ENCODE measurements around the gene PAK2. TPM values are rescaled to one million over a fixed set of nuclear protein-coding genes. Genes with fewer than 3 reads are reported as not detected.

PAK2 gene
- total and polyA plus RNA-seq, 2 of the 4 experiments (the other 2 are of a cell fraction): 31.8 to 36.0 TPM

DNA sequence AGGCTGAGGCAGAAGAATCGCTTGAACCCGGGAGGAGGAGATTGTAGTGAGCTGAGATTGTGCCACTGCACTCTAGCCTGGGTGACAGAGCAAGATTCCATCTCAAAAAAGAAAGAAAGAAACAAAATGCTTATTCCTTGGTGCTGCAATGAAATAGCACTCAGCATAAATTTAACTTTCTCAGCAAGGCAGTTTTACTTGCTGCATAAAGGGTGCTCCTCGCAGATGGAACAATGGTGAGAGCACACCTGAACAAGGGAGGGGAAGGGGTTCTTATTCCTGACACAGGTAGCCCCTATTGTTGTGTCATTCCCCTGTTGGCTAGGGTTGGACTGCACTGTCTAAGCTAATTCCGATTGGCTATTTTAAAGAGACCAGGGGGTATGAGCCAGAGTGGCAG is 17.1 kb downstream of the PAK2 start:
- H3K9me3 ChIP-seq (ENCODE audit: control insufficient read depth, insufficient read depth, low read length): no peaks in the 10 kb centered on the region; the same call in 1 of the 2 replicates
- no peak overlapping the region for H4K8ac ChIP-seq (ENCODE audit: low read depth in 2 of 2, low read length in 2 of 2)
- peaks cover 2% of the 10 kb centered on the region; the same call in 1 of the 2 replicates for H3K36me3 ChIP-seq (ENCODE audit: control insufficient read depth, insufficient read depth, low read length)
- no peak overlapping the region for H2BK15ac ChIP-seq (ENCODE audit: low read depth, low read length)
- dilution Hi-C loops (cut with HindIII; ENCODE audit: low sequenced_read_pairs, unreplicated experiment) (no loop called here), in situ Hi-C loops (cut with MboI; ENCODE audit: low sequenced_read_pairs) (no loop called here), intact Hi-C loops (cut with micrococcal nuclease) (no loop called here)
- H3K18ac ChIP-seq (ENCODE audit: low read depth, low read length): no peak overlapping the region
- H3K9ac ChIP-seq (ENCODE audit: low read depth, low read length): no peak overlapping the region
- no peak overlapping the region for H2BK5ac ChIP-seq (ENCODE audit: low read depth, low read length, poor library complexity, severe bottlenecking)
- DNase-seq (no peak), ATAC-seq (ENCODE audit: low read depth) (no peak)
- no peak overlapping the region for H2AFZ ChIP-seq (replicated peaks; ENCODE audit: low read length, poor library complexity)
- H3K14ac ChIP-seq (replicated peaks; ENCODE audit: low read depth, low read length): no peak overlapping the region
- ChIA-PET POLR2A (ENCODE audit: unreplicated experiment) (no interaction called here), CTCF (no interaction called here)
- H2AK5ac ChIP-seq (ENCODE audit: low read depth, low read length): no peak overlapping the region
- H2AK9ac ChIP-seq (replicated peaks; ENCODE audit: low read depth, low read length, poor library complexity): no peak overlapping the region
- H3K27ac ChIP-seq (ENCODE audit: insufficient read depth, low read length): no peak overlapping the region
- H4K91ac ChIP-seq (ENCODE audit: insufficient read depth, low read depth, low read length): no peak overlapping the region
- no peaks in the 10 kb centered on the region for H3K27me3 ChIP-seq (ENCODE audit: control insufficient read depth, insufficient read depth, low read length)
- peaks cover 6% of the 10 kb centered on the region for H3K9me1 ChIP-seq (ENCODE audit: insufficient read depth, low read length)
- no peak overlapping the region for H4K5ac ChIP-seq (ENCODE audit: low read depth, low read length)
- H2BK20ac ChIP-seq (ENCODE audit: low read depth, low read length): no peak overlapping the region
- no peak overlapping the region for H2BK120ac ChIP-seq (ENCODE audit: low read depth, low read length)
- H3K79me1 ChIP-seq (ENCODE audit: low read depth in 1 of 2, low read length in 2 of 2): peaks cover 18 to 74% of the 10 kb centered on the region in 2 experiments; a peak in 3 of 4 replicates
- no peak for TF ChIP-seq BHLHE40 (IDR thresholded peaks at IDR 0.05; ENCODE audit: low read depth, low read length)
- TF ChIP-seq NFE2L2 (IDR thresholded peaks at IDR 0.05; ENCODE audit: low read depth, low read length): no peak
- no peak for TF ChIP-seq FOS (IDR thresholded peaks at IDR 0.05; ENCODE audit: low read depth, low read length)
- TF ChIP-seq MAFK (IDR thresholded peaks at IDR 0.05; ENCODE audit: low read depth, low read length): no peak
- TF ChIP-seq RAD21 (IDR thresholded peaks at IDR 0.05; ENCODE audit: low read length): no peak
- no peak for TF ChIP-seq CHD1 (IDR thresholded peaks at IDR 0.05; ENCODE audit: low read depth, low read length)
- TF ChIP-seq, protein P1, sequence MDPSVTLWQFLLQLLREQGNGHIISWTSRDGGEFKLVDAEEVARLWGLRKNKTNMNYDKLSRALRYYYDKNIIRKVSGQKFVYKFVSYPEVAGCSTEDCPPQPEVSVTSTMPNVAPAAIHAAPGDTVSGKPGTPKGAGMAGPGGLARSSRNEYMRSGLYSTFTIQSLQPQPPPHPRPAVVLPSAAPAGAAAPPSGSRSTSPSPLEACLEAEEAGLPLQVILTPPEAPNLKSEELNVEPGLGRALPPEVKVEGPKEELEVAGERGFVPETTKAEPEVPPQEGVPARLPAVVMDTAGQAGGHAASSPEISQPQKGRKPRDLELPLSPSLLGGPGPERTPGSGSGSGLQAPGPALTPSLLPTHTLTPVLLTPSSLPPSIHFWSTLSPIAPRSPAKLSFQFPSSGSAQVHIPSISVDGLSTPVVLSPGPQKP (IDR thresholded peaks at IDR 0.05; ENCODE audit: borderline replicate concordance, low read depth, low read length): no peak
- TF ChIP-seq RCOR1 (IDR thresholded peaks at IDR 0.05; ENCODE audit: insufficient replicate concordance, low read length): no peak
- TF ChIP-seq RFX5 (IDR thresholded peaks at IDR 0.05; ENCODE audit: low read depth, low read length): no peak
- WGBS, 2 experiments (ENCODE audit: extremely low coverage in 2 of 2, insufficient read length in 1 of 2): 100% methylated on average over 2 of the region's 4 CpGs; no CpG with 5 or more reads in 1 of the 2 experiments
- H4K20me1 ChIP-seq (ENCODE audit: insufficient read depth, low read length): peaks cover 58% of the 10 kb centered on the region
- H3K4me2 ChIP-seq (ENCODE audit: low read depth, low read length): no peak overlapping the region
- H3K4me1 ChIP-seq (ENCODE audit: control insufficient read depth, insufficient read depth, low read length): peaks cover 5% of the 10 kb centered on the region
- no peak overlapping the region for H3K4me3 ChIP-seq (ENCODE audit: insufficient read depth, low read depth, low read length)
- H3K4ac ChIP-seq (ENCODE audit: low read depth, low read length): no peak overlapping the region
- no peak overlapping the region for H3K23ac ChIP-seq (ENCODE audit: low read depth, low read length)
- no TSS peak for BruUV-seq (replicated peaks)
- no peak overlapping the region for H3K56ac ChIP-seq (ENCODE audit: extremely low read depth, insufficient read depth, low read length)
